HG03060 (cell line): ENCODE results near the gene CABCOCO1.
"Not testable (repeated sequence)": the region's sequence is repeated elsewhere in the genome, so short reads cannot be mapped to it uniquely, and the experiment has no call there.

Experiments
- ATAC-seq: cut with Tn5 transposase; IDR thresholded peaks from one replicate; pipeline ENCODE4 v1.9.1; 2021; ENCODE audit warnings: low read depth, moderate number of reproducible peaks; ENCODE audit not compliant: unreplicated experiment

Gene CABCOCO1

GRCh38 chr10:61705022-61705613 is 42.4 kb downstream of the CABCOCO1 start:
- no peak for ATAC-seq

- ATAC-seq, result no peak
Observed at GRCh38 chr10:61708846-61709245, 46.1 kb downstream of the CABCOCO1 start.

GRCh38 chr10:61712105-61712504 is 49.4 kb downstream of the CABCOCO1 start:
- ATAC-seq, result not testable (repeated sequence)

- ATAC-seq, result not testable (repeated sequence)
Observed at GRCh38 chr10:61719475-61719874, 56.7 kb downstream of the CABCOCO1 start.

- no peak for ATAC-seq
Observed at GRCh38 chr10:61719906-61720305, 57.2 kb downstream of the CABCOCO1 start.

- no peak for ATAC-seq
Observed at GRCh38 chr10:61721431-61721830, 58.7 kb downstream of the CABCOCO1 start.

- ATAC-seq, result not testable (repeated sequence)
Observed at GRCh38 chr10:61725221-61725620, 62.5 kb downstream of the CABCOCO1 start.

- ATAC-seq, result no peak
Observed at GRCh38 chr10:61729596-61729995, 66.9 kb downstream of the CABCOCO1 start.

GRCh38 chr10:61730671-61731070 is 67.9 kb downstream of the CABCOCO1 start:
- ATAC-seq, result no peak

- ATAC-seq, result no peak
Observed at GRCh38 chr10:61731638-61732037, 68.9 kb downstream of the CABCOCO1 start.

GRCh38 chr10:61732629-61733278 is 70.0 kb downstream of the CABCOCO1 start:
- ATAC-seq, result no peak

- ATAC-seq, result no peak
Observed at GRCh38 chr10:61733358-61733940, 70.7 kb downstream of the CABCOCO1 start.

GRCh38 chr10:61735882-61736281 is 73.2 kb downstream of the CABCOCO1 start:
- no peak for ATAC-seq

GRCh38 chr10:61737455-61737854 is 74.7 kb downstream of the CABCOCO1 start:
- not testable (repeated sequence) for ATAC-seq

GRCh38 chr10:61742812-61743211 is 80.1 kb downstream of the CABCOCO1 start:
- ATAC-seq, result no peak

- ATAC-seq, result no peak
Observed at GRCh38 chr10:61744469-61744868, 81.7 kb downstream of the CABCOCO1 start.

GRCh38 chr10:61746377-61746776 is 83.6 kb downstream of the CABCOCO1 start:
- ATAC-seq, result no peak

- ATAC-seq, result no peak
Observed at GRCh38 chr10:61747307-61747706, 84.6 kb downstream of the CABCOCO1 start.

GRCh38 chr10:61749291-61749690 is 86.6 kb downstream of the CABCOCO1 start:
- no peak for ATAC-seq

GRCh38 chr10:61750943-61751471 is 88.3 kb downstream of the CABCOCO1 start:
- ATAC-seq, result no peak

- no peak for ATAC-seq
Observed at GRCh38 chr10:61751599-61751998, 88.9 kb downstream of the CABCOCO1 start.
